GM12878 (cell line): ENCODE data around the gene OPRL1.

Experiments used
- ELK1 ChIP-seq: IDR thresholded peaks from 2 replicates; pipeline ENCODE4 v1.6.1; 2012; ENCODE audit warnings: low read depth, low read length, improper control_type of control experiment
- EP300 ChIP-seq, 2 experiments: fragments of 150-350 bp in 1 of 2; IDR thresholded peaks; 2 replicates each; pipeline ENCODE4 v1.6.1; 2011 to 2012; ENCODE audit warnings: low read depth in 2 of 2, low read length in 2 of 2, borderline replicate concordance in 1 of 2, improper control_type of control experiment in 1 of 2, inconsistent platforms in 1 of 2; ENCODE audit not compliant: control insufficient read depth in 1 of 2
- HDAC2 ChIP-seq: fragments of 200-600 bp; sonication (generic); IDR thresholded peaks from 2 replicates; pipeline ENCODE4 v1.6.1; 2017
- POLR2AphosphoS2 ChIP-seq: IDR thresholded peaks from 2 replicates; pipeline ENCODE4 v1.6.1; 2011; ENCODE audit warnings: low read depth, mild to moderate bottlenecking, low read length, improper control_type of control experiment, moderate library complexity
- RELA ChIP-seq: fragments of 450-650 bp; IDR thresholded peaks from 2 replicates; pipeline ENCODE4 v1.8.0; 2014; ENCODE audit warnings: borderline replicate concordance; ENCODE audit not compliant: partially characterized antibody
- SMAD1 ChIP-seq: fragments of 450-650 bp; IDR thresholded peaks from 2 replicates; pipeline ENCODE4 v1.6.1; 2018; ENCODE audit warnings: mild to moderate bottlenecking, low read depth; ENCODE audit not compliant: partially characterized antibody

GRCh38 chr20:64148581-64148980, 68.7 kb downstream of the OPRL1 start:
- TF ChIP-seq POLR2AphosphoS2, result no peak
- TF ChIP-seq ELK1, result no peak
- no peak for TF ChIP-seq EP300 (IDR thresholded peaks at IDR 0.05; ENCODE audit: borderline replicate concordance in 1 of 2, control insufficient read depth in 1 of 2, low read depth in 2 of 2, low read length in 2 of 2)
- TF ChIP-seq HDAC2, result no peak
- no peak for TF ChIP-seq SMAD1
- TF ChIP-seq RELA, result no peak
